Neural progenitor cell (in vitro differentiated cells): Measurements from ENCODE around the gene ZNF444. TPM values are rescaled to one million over a fixed set of nuclear protein-coding genes. Genes with fewer than 3 reads are reported as not detected.
"Not testable (repeated sequence)": the region's sequence is repeated elsewhere in the genome, so short reads cannot be mapped to it uniquely, and the experiment has no call there.

Experiments used
- DNase-seq: peaks from one replicate; pipeline ENCODE4 v3.0.0-alpha.2; 2016; ENCODE audit warnings: low spot score
- H2AFZ ChIP-seq: fragments of 200-600 bp; sonication (generic); replicated peaks from 2 replicates; pipeline ENCODE4 v1.6.1; 2016; ENCODE audit warnings: antibody characterized with exemption
- H3F3A ChIP-seq: fragments of 200-600 bp; sonication (generic); 2 replicates; pipeline ENCODE4 v1.6.1; 2016; ENCODE audit warnings: antibody characterized with exemption, low read depth
- H3K27ac ChIP-seq: fragments of 200-600 bp; sonication (generic); 2 replicates; pipeline ENCODE4 v1.5.1; 2016; ENCODE audit warnings: mild to moderate bottlenecking
- H3K27me3 ChIP-seq: fragments of 200-600 bp; sonication (generic); 2 replicates; pipeline ENCODE4 v1.6.1; 2016; ENCODE audit warnings: mild to moderate bottlenecking, moderate library complexity
- H3K36me3 ChIP-seq: fragments of 200-600 bp; sonication (generic); 2 replicates; pipeline ENCODE4 v1.5.1; 2016
- H3K4me1 ChIP-seq: fragments of 200-600 bp; sonication (generic); 2 replicates; pipeline ENCODE4 v1.6.1; 2016; ENCODE audit warnings: mixed run types
- H3K4me2 ChIP-seq: fragments of 200-600 bp; sonication (generic); 2 replicates; pipeline ENCODE4 v1.6.1; 2016
- H3K4me3 ChIP-seq: fragments of 200-600 bp; sonication (generic); 2 replicates; pipeline ENCODE4 v1.5.1; 2016
- H3K79me2 ChIP-seq: fragments of 200-600 bp; sonication (generic); 2 replicates; pipeline ENCODE4 v1.6.1; 2016; ENCODE audit warnings: low read depth
- H3K9ac ChIP-seq: fragments of 200-600 bp; sonication (generic); 2 replicates; pipeline ENCODE4 v1.6.1; 2016
- H3K9me3 ChIP-seq: fragments of 200-600 bp; sonication (generic); 2 replicates; pipeline ENCODE4 v1.5.1; 2016; ENCODE audit warnings: low read depth
- H4K20me1 ChIP-seq: fragments of 200-600 bp; sonication (generic); 2 replicates; pipeline ENCODE4 v1.6.1; 2016; ENCODE audit warnings: low read depth
- H3K27ac Mint-ChIP-seq: 3 replicates; pipeline ENCODE4 v1.8.0; 2021; ENCODE audit warnings: mixed read lengths
- H3K27me3 Mint-ChIP-seq: 2 replicates; pipeline ENCODE4 v1.8.0; 2022; ENCODE audit warnings: low read depth, mild to moderate bottlenecking, inconsistent platforms, moderate library complexity, mixed read lengths; ENCODE audit not compliant: insufficient read depth
- H3K36me3 Mint-ChIP-seq: 3 replicates; pipeline ENCODE4 v1.8.0; 2021; ENCODE audit warnings: mixed read lengths
- H3K4me1 Mint-ChIP-seq: 3 replicates; pipeline ENCODE4 v1.8.0; 2021; ENCODE audit warnings: mixed read lengths
- H3K4me3 Mint-ChIP-seq: 3 replicates; pipeline ENCODE4 v1.8.0; 2021; ENCODE audit warnings: mild to moderate bottlenecking, moderate library complexity, mixed read lengths
- H3K9me3 Mint-ChIP-seq: 3 replicates; pipeline ENCODE4 v1.8.0; 2020; ENCODE audit warnings: mixed read lengths
- CTCF ChIP-seq: fragments of 200-600 bp; sonication (generic); IDR thresholded peaks from 2 replicates; pipeline ENCODE4 v1.5.1; 2017; ENCODE audit warnings: antibody characterized with exemption, mild to moderate bottlenecking
- EZH2 ChIP-seq: fragments of 200-600 bp; sonication (generic); IDR thresholded peaks from 2 replicates; pipeline ENCODE4 v1.6.1; 2017; ENCODE audit warnings: antibody characterized with exemption, mild to moderate bottlenecking, moderate library complexity
- EZH2phosphoT487 ChIP-seq: fragments of 200-600 bp; sonication (generic); IDR thresholded peaks from 2 replicates; pipeline ENCODE4 v1.6.1; 2017; ENCODE audit warnings: antibody characterized with exemption
- total RNA-seq: library from RNA; depleted of rRNA; stranded (reverse); fragments of >200 nt; gene quantifications from 2 replicates; pipeline ENCODE4 v1.2.3, GENCODE V29; 2015; ENCODE audit warnings: low replicate concordance

The ZNF444 gene
- total RNA-seq, 1 donor from 2014 or later: 7.0 TPM

- Mint-ChIP-seq H3K36me3 (peaks cover 19% of the 10 kb centered on the region), H3K4me1 (peaks cover 19% of the 10 kb centered on the region), H3K9me3 (peaks cover 6% of the 10 kb centered on the region), H3K4me3 (no peak overlapping the region), H3K27ac (no peak overlapping the region), H3K27me3 (peaks cover 6% of the 10 kb centered on the region)
- H3K4me2 ChIP-seq: no peak overlapping the region
- H3K27ac ChIP-seq: no peak overlapping the region
- no peaks in the 10 kb centered on the region for H3K27me3 ChIP-seq
- H2AFZ ChIP-seq: no peak overlapping the region
- peaks cover 56% of the 10 kb centered on the region for H3K79me2 ChIP-seq
- no peak for DNase-seq
- no peaks in the 10 kb centered on the region for H3K9me3 ChIP-seq
- peaks cover 31% of the 10 kb centered on the region for H4K20me1 ChIP-seq
- no peak overlapping the region for H3K9ac ChIP-seq
- peaks cover 11% of the 10 kb centered on the region for H3F3A ChIP-seq
- no peaks in the 10 kb centered on the region for H3K36me3 ChIP-seq
- TF ChIP-seq EZH2: no peak
- TF ChIP-seq CTCF: no peak
- TF ChIP-seq EZH2phosphoT487: no peak
- H3K4me1 ChIP-seq: peaks cover 5% of the 10 kb centered on the region
- H3K4me3 ChIP-seq: no peak overlapping the region
Observed at GRCh38 chr19:56147307-56147706, 6.2 kb downstream of the ZNF444 start.

GRCh38 chr19:56148096-56148495 is 7.0 kb downstream of the ZNF444 start:
- H3K27ac ChIP-seq: no peak overlapping the region
- no peaks in the 10 kb centered on the region for H3K36me3 ChIP-seq

GRCh38 chr19:56148955-56149655 is 8.0 kb downstream of the ZNF444 start:
- not testable (repeated sequence) for H3K9me3 Mint-ChIP-seq, H3K27me3 ChIP-seq, H3K27ac ChIP-seq, H3K36me3 ChIP-seq, H3K4me2 ChIP-seq, H3K4me3 Mint-ChIP-seq, H3K9me3 ChIP-seq, DNase-seq, H3K27me3 Mint-ChIP-seq, H2AFZ ChIP-seq, H3K4me3 ChIP-seq, H3K27ac Mint-ChIP-seq, H3K9ac ChIP-seq
- Histone ChIP-seq H3K79me2 (peaks cover 47% of the 10 kb centered on the region), H3K4me1 (peaks cover 19% of the 10 kb centered on the region), H3F3A (peaks cover 28% of the 10 kb centered on the region), H4K20me1 (peaks cover 46% of the 10 kb centered on the region)
- Mint-ChIP-seq H3K36me3 (peaks cover 24% of the 10 kb centered on the region), H3K4me1 (peaks cover 27% of the 10 kb centered on the region)

More at GRCh38 chr19:56148096-56148495, 7.0 kb downstream of the ZNF444 start:
- peaks cover 6% of the 10 kb centered on the region for H3K9me3 Mint-ChIP-seq
- no peak overlapping the region for H3K27ac Mint-ChIP-seq
- Histone ChIP-seq H3K4me2 (no peak overlapping the region), H3K9me3 (no peaks in the 10 kb centered on the region), H3K79me2 (peaks cover 56% of the 10 kb centered on the region), H2AFZ (no peak overlapping the region), H3K9ac (no peak overlapping the region), H3F3A (peaks cover 19% of the 10 kb centered on the region), H4K20me1 (peaks cover 39% of the 10 kb centered on the region), H3K4me1 (peaks cover 9% of the 10 kb centered on the region), H3K27me3 (no peaks in the 10 kb centered on the region), H3K4me3 (no peak overlapping the region)
- H3K4me3 Mint-ChIP-seq: no peak overlapping the region
- no peak for DNase-seq
- no peak for TF ChIP-seq EZH2
- no peak for TF ChIP-seq EZH2phosphoT487
- no peak for TF ChIP-seq CTCF
- H3K36me3 Mint-ChIP-seq: peaks cover 19% of the 10 kb centered on the region
- H3K4me1 Mint-ChIP-seq: peaks cover 24% of the 10 kb centered on the region
- H3K27me3 Mint-ChIP-seq: peaks cover 6% of the 10 kb centered on the region

GRCh38 chr19:56149656-56150038 is 8.6 kb downstream of the ZNF444 start:
- TF ChIP-seq EZH2 (no peak), CTCF (no peak), EZH2phosphoT487 (no peak)
- Histone ChIP-seq H2AFZ (no peak overlapping the region), H4K20me1 (peaks cover 43% of the 10 kb centered on the region), H3K4me3 (no peak overlapping the region), H3K79me2 (peaks cover 41% of the 10 kb centered on the region), H3K4me1 (peaks cover 20% of the 10 kb centered on the region), H3K27ac (no peak overlapping the region), H3K27me3 (no peaks in the 10 kb centered on the region), H3F3A (peaks cover 28% of the 10 kb centered on the region), H3K9ac (no peak overlapping the region), H3K4me2 (no peak overlapping the region), H3K36me3 (no peaks in the 10 kb centered on the region), H3K9me3 (no peaks in the 10 kb centered on the region)
- Mint-ChIP-seq H3K4me1 (peaks cover 25% of the 10 kb centered on the region), H3K9me3 (peaks cover 6% of the 10 kb centered on the region), H3K27ac (no peak overlapping the region), H3K27me3 (peaks cover 7% of the 10 kb centered on the region), H3K4me3 (no peak overlapping the region), H3K36me3 (peaks cover 24% of the 10 kb centered on the region)
- DNase-seq: no peak
